CD4-positive, alpha-beta T cell treated with Interleukin-4 for 4 hours (primary cell): ENCODE data around the gene SERPINB6.
"Not testable (repeated sequence)": the region's sequence is repeated elsewhere in the genome, so short reads cannot be mapped to it uniquely, and the experiment has no call there.

Experiments
- DNase-seq: peaks from one replicate; pipeline ENCODE4 v3.0.0-alpha.2; 2020

Gene SERPINB6

GRCh38 chr6:2971420-2972218 is at the start of gene SERPINB6:
Gene SERPINB6 (minus strand): TSS chr6:2971567. CDS start chr6:2959332, 12,235 bp downstream.
- peak; percentile 54 for DNase-seq

- no peak for DNase-seq
Observed at GRCh38 chr6:3019749-3020320, 48.5 kb upstream of the SERPINB6 start.

DNA sequence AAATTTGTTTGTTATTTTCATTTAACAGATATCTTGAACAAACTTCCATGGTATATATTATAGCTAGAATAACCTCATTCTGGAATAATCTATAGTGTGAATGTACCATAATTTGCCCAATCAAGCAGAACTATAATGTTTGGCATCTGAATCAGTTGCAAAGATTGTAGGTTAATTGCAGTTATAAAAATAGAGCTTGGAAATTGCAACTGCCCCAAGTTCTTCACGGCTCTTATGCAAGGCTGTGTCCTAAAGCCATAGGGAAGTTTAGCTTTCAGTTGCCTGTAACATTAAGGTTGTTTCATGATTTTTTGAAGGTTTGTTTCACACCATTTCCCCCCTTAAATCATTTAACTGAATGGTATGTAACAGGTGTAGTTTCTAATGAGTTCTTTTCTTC is 47.7 kb upstream of the SERPINB6 start:
- no peak for DNase-seq

DNA sequence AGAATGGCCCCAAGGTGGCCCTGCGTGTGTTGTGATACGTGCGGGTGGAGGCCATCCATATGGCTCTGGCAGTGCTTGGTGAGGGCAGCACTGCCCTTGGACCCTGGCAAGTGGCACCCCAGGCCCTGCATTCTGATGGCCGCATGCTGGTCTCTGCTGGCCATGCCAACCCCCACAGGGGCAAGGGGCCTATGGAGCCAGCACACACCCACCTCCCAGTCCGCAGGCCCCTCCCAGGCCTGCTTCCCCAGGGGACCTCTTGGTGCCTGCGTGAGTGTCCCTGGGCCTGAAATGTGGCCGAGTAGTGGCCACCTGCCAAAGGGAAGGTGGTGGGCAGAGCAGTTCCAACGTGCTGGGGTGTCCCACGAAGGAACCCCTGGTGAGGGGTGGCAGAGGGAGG is 45.9 kb upstream of the SERPINB6 start:
- no peak for DNase-seq

GRCh38 chr6:3016473-3017280 is 45.3 kb upstream of the SERPINB6 start:
- no peak for DNase-seq

DNA sequence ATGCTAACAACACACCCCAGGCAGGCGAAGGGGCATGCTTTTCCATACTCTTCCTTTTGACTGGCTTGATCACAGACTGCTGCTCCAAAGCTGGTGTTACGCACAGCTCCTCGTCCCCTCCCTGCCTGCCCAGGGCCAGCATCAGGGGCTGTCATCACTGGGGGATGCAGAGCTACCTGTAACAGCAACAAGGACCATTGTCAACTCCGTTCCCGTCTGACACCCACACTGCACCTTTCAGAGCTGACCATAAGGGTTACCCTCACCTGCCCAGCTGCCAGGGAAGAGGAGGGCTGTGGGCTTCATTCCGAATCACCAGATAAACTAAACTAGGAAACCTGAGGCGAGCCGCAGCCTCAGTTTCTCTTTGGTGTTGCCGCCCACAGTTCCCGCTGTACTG is 43.8 kb upstream of the SERPINB6 start:
- DNase-seq, result no peak

- no peak for DNase-seq
Observed at GRCh38 chr6:3014675-3015066, 43.3 kb upstream of the SERPINB6 start.

DNA sequence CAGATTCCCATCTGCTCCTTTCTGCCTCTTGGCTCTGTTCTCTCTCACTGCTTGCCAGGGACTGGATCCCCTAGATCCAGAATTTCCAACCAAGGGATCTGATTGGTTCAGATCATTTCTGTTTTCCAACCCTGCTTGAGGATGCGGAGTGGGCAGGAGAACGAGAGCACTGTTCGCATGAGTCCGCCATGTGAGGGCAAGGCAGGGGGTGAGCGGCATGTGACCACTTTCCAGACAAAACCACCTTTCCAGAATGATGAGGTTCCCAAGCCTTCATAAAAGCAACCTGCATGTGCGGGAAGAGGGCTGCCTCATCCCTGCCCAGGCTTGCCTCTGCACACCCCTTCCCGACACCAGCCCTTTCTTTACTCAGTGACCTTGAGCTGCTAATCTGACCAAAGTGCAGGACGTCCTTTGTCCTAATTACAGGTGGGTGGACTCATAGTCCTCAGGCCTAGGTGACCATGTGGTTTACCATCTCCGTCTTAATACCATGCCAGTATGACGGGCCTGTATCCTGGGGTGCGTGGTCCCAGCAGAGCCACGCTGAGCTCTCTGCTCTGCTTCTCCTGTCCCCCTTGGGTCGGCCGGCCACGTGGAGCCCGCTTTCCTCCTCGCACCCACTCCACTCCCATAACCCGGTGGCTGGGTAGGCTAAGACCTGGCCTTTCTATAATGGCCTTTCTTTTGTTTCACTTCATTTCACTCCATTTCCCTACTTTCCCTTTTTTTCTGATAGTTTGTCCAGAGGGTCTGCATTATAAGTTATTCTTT is 42.7 kb upstream of the SERPINB6 start:
- no peak for DNase-seq

DNA sequence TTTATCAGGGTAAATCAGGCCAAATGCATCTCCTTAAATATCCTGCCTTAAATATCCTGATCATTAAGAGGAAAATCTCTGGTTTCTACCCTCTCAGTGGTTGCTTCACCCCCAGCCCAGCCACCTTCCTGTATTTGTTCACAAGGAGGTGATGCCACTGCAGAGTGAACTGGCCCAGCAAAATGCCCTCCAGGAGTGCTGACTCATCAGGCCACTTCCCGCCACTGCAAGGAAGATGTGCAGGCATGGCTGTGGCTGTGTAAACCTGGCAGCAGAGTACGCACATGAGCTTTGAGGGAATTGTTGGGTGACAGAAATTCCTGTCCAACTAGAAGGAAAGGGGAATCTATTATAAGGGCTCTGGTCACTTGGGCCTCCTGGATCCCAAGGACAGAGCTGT is 42.1 kb upstream of the SERPINB6 start:
- no peak for DNase-seq

GRCh38 chr6:3011592-3011991 is 40.2 kb upstream of the SERPINB6 start:
- DNase-seq, result no peak

- no peak for DNase-seq
Observed at GRCh38 chr6:3011158-3011557, 39.8 kb upstream of the SERPINB6 start.

DNA sequence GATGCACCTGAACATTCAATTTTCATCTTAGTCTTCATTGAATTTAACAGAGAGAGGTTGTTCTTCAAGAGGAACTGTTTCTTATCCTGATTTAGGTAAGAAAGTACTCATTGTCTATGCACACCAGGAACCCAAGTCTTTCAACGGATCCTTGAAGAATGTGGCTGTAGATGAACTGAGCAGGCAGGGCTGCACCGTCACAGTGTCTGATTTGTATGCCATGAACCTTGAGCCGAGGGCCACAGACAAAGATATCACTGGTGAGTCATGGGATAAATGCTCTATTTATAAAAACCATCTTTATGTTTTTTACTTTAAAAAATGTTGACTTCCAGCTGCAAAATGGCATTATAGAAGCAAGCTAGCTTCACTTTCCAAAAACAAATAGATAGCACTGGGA is 38.6 kb upstream of the SERPINB6 start:
- DNase-seq, result no peak

DNA sequence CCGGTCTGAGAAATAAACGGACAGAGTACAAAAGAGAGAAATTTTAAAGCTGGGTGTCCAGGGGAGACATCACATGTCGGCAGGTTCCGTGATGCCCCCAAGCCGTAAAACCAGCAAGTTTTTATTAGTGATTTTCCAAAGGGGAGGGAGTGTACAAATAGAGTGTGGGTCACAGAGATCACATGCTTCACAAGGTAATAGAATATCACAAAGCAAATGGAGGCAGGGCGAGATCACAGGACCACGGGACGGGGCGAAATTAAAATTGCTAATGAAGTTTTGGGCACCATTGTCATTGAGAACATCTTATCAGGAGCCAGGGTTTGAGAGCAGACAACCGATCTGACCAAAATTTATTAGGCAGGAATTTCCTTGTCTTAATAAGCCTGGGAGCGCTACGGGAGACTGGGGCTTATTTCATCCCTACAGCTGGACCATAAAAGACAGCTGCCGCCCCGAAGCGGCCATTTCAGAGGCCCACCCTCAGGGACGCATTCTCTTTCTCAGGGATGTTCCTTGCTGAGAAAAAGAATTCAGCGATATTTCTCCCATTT is 37.4 kb upstream of the SERPINB6 start:
- DNase-seq, result not testable (repeated sequence)

DNA sequence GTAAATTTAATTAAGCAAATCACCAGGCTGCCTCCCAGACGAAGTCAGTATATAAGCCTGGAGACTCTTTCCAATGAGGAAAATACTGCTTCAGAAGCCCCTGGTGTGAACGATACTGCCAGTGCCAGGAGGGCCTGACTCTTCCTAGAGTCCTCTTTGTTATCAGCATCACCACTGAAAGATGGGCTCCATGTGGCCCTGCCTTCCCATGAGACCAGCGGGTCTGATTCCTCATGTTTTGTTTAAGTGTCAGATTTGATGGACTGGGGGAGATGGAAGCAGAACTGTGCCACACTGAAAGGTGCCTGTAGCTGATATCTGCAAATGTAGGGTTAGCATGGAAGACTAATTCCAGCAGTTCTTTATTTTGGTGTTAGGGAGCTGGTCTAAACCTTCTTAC is 36.2 kb upstream of the SERPINB6 start:
- DNase-seq, result no peak

GRCh38 chr6:3006476-3006875 is 35.1 kb upstream of the SERPINB6 start:
- no peak for DNase-seq

DNA sequence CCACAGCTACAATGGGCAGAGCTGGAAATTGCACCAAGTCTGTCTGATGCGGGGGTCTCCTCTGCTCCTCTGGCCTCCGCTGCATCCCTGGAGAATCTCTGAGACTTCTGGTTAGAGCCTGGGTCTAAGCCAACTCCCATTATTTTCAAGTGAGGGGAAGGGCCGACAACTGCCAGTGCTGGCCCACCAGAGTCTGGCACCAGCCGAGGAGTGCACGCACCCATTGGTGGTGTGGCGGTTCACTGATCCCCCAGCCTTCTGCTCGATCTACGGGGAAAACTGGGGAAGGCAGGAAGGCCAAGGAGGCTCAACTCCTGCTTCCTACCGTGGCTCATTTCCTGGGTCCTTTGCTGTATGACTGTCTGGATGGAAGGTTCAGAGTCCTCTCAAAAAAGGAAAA is 34.5 kb upstream of the SERPINB6 start:
- DNase-seq, result no peak

DNA sequence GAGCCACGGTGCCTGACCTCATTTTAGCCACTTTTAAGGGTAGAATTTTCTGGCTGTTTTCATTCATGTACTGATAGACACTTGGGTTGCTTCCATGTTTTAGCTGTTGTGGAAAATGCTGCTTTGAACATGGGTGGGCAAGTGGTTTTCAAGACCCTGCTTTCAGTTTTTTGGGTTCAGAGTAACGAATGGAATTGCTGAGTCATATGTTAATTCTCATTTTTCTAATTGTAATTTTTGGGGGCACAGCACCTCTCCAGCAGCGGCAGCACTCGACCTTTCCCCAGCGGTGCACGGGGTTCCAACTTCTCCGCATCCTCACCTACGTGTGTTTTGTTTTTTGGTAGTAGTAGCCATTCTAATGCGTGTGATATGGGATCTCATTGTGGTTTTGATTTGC is 33.7 kb upstream of the SERPINB6 start:
- DNase-seq, result no peak

GRCh38 chr6:3003226-3003625 is 31.9 kb upstream of the SERPINB6 start:
- DNase-seq, result not testable (repeated sequence)

DNA sequence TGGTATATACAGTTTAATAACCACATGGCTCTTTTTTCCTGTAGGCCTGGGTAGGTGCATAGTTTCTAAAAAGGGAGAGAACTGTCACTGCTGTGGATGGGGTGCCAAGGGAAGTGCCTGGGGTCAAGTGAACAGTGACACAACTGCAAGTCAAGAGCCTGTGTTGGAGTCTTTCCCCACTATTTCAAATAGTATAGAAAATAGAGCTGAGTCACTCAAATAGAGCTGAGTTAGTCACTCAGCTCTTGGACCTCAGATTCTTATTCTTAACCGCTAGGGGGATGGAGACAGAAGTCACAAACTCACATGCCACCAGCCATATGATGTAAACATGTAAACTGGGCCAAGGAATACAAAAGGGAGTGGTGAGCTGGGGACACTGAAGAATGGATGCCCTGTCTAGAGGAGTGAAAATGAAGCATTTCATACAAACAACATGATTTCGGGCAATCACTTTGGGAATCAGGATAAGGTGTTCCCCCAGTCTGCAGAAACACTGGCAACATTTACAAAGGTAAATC is 30.5 kb upstream of the SERPINB6 start:
- peak; percentile 76 for DNase-seq

- no peak for DNase-seq
Observed at GRCh38 chr6:3001146-3001772, 29.9 kb upstream of the SERPINB6 start.

DNA sequence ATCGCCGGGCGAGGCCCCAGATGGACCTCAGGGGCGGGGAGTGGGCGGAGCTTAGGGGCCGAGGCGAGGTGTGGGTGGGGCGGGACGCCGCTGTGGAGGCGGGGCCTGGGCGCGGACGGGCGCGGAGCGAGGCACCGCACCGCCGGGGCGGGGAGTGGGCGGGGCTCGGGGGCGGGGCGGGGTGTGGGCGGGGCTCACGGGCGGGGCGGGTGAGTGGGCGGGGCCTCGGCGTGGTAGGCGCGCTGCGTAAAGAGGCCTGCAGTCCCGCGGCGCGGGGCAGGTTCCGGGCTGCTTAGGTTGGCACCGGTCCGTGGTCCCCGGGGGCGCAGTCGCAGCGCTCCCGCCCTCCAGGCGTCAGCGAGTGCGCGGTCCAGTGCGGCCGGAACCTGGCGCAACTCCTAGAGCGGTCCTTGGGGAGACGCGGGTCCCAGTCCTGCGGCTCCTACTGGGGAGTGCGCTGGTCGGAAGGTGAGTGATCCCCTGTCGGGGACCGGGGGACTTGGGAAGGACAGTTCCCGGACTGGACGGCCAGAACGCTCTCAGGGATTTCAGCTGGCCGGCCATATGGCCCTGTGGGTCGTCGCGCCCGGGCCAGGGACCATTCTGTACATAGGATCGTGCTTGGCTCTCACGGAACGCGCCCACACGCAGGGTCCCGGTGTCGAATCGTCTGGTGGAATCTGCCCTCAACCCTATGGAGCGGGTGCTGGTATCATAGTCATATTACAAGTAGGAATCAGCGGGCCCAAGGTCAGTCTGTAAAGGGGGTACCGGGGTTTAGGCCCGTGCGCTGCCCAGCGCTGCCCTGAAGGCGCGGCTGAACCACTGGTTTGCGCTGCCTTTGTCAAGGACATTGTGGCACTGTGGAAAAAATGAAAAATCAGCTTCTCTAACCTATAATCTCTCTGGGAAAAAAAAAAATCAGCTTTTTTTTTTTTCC is 28.5 kb upstream of the SERPINB6 start, which contains the start of gene NQO2:
Gene NQO2, plus strand, starts transcription at position 277 of the 940 bp plus-strand sequence. CDS start 6,659 bp downstream, outside the sequence.
- peak; percentile 82 for DNase-seq
